GM10266 (cell line): ENCODE results near the gene CYTH2.

Source experiments
- DNase-seq: peaks from one replicate; pipeline ENCODE4 v3.0.0; 2012; ENCODE audit errors: extremely low spot score
- CTCF ChIP-seq: IDR thresholded peaks from 2 replicates; pipeline ENCODE4 v1.5.1; 2012; ENCODE audit warnings: mild to moderate bottlenecking, low read depth; ENCODE audit not compliant: control insufficient read depth, insufficient read depth; ENCODE audit errors: missing control alignments

The CYTH2 gene

DNA sequence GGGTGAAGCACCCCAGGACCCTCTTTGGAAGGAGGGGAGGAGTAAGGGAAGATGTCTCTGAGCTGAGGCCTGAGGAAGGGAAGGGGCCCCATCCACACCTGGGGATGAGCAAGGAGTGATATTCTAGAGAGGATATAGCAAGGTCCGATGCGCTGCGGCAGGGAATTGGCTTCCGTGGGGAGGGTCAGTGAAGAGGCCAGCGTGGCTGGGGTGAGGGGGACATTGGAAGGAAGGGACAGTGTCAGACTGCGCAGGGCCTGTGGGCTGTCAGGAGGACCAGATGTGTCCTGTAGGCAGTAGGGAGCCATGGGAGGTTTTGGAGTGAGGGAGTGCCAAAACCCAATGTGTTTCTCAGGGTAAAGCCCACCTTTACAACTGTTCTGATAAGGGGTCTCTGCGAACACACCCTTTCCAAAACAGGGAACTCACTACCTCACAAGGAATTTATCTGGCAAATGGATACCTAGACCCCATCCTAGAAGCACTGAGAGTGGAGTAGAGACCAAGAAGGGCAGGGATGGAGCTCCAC, 38.8 kb downstream of the CYTH2 start:
- DNase-seq = no peak
- no peak for TF ChIP-seq CTCF

GRCh38 chr19:48508729-48509411, 39.7 kb downstream of the CYTH2 start:
- TF ChIP-seq CTCF = no peak
- no peak for DNase-seq

DNA sequence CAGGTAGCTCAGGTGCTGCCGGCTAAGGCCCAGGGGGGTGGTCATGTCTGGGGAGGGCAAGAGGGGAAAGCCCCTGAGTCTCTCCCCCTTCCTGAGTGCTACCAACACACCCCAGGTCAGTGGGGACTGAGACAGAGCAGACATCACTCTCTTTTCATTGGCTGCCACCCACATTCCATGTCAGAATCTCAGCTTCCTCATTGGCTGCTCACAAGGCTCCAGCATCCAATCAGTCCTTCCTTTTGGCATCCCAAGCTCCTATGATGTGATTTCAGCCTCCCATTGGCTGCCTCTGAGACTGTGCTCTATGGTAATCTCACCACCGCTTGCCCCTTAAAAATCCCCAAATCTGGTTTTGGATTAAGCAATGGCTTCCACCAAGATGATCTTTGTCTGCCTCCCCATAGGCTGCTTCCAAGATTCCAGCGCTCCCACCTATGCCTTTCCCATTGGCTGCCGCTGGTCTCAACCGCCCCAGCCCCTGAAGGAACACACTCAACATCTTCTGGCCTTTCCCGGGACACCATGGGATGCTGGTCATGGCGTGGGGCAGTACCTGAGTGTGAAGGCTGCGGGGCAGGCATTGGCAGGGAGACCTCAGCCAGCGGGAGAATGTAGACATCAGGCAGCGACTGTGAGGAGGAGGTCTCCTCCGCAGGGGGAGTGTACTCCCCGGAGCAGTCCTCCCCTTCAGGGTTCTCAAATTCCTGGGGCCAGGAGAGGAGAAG, 40.5 kb downstream of the CYTH2 start:
- peak; percentile 12 for DNase-seq
- no peak for TF ChIP-seq CTCF

DNA sequence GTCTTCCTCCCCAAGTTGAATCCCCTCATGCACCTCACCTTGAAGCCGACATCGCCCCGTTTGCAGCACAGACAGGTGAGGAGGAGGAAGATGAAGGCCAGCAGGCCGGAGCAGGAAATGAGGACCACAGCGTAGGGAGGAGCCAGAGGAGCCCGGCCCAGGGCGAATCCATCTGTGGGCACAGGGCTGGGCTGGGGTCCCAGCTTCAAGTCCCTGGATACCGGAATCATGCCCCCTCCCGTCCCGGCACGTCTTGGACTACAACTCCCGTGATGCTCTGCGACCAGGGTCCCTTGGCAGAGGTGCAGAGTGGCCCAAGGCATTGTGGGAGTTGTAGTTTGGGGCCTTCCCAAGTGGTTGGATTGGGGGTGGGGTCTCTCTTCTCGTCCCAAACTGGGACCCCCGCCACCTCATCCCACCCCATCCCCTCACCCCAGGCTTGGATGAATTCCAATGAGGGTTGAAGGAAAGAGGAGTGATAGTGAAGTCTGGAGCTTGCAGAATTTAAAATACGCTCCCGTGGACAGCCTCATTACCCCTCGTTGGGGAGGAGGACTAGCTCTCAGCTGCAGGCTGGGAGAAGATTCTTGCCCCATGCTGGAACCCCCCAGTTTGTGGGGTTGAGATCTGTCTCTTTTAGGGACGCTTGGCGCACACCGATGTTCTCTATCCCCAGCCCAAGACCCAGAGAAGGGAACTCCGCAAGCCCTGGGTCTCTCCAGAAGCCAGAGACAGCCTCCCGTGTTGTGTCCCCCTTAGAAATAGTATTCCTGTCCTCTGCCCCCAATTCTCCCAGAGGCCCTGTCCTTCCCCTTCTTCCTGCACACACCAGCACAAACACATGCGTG, 41.5 kb downstream of the CYTH2 start:
- DNase-seq = peak; percentile 78
- no peak for TF ChIP-seq CTCF

GRCh38 chr19:48511321-48511731, 42.2 kb downstream of the CYTH2 start:
- DNase-seq = peak; percentile 8
- no peak for TF ChIP-seq CTCF

DNA sequence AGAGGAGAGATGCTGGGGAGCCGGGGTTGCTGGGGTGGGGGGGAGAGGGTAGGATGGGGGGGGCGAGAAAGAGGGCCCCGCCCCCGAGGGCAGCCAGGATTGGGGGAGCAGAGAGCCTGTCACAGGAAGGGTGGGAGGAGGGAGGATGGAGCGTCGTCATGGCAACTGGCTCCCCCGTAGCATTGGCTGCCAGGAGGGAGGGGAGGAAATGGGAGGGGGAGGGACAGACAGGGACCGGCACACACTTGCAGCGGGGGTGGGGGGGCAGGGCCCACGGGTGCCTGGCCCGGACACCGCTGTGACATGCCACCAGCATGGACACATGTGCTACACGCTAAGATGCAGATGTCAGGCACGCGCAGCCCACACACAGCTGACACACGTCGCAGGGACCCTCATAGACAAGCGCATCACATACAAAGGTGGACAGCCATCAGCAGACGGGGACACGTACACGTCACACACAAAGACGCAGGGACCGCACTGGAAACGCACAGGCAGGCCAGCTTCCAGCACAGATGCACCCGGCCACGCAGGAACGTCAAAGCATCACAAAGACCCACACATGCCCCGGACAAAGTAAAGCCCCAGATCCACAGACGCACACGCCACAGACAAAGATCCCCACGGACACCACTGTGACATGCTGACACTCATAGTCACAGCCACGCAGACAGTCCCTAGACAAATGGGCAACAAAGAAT, 42.8 kb downstream of the CYTH2 start, which contains the start of gene LMTK3:
TSS of gene LMTK3 (minus strand) at position 36 of the 704 bp plus-strand sequence. CDS start 259 bp downstream, outside the sequence.
- no peak for TF ChIP-seq CTCF
- peak; percentile 82 for DNase-seq
